ENCODE results near the gene FUCA2. TPM values are rescaled to one million over a fixed set of nuclear protein-coding genes. Genes with fewer than 3 reads are reported as not detected.

Gene FUCA2
- total and polyA plus RNA-seq, 2 of the 8 experiments (the other 6 are each of a cell fraction or from before 2014, with no cell fraction given): 24.2 to 47.2 TPM

DNA sequence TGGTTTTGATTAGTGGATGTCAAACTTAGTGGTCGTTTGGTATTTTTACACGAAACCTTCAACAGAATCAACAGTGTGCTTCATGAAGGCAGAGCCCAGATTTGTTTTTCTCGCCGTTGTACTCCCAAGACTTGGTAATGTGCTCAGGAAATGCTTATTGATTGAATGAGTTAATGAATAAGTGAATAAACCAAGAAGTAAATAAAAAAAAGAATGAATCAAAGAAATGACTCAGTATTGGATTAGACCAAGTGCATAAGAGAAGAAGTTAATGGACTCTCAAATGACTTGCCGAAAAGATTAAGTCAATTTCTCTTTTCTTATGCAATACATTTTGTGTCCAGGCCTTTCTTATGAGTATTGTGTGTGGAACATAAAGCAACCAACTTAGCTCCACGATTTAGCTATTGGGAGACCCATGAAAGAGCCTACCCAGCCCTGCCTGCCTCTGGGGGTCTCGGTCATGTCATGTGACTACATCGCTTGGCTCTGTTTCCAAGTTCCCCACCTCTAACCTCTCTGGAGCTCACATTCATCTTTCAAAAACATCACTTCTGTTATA lies 10.6 kb upstream of the FUCA2 start (continued):
- no peak for TF ChIP-seq RAD21 (IDR thresholded peaks at IDR 0.05 in 1 of 2, conservative IDR thresholded peaks at IDR 0.05 in 1 of 2; ENCODE audit: low read depth in 2 of 2, low read length in 2 of 2)
- no peak for TF ChIP-seq NANOG (IDR thresholded peaks at IDR 0.05; ENCODE audit: insufficient read depth, low read depth, low read length, poor library complexity, severe bottlenecking)

All from H1 (cell line).